Lower lobe of right lung (tissue), 2 donors: Measurements from ENCODE around the gene CD247. TPM values are rescaled to one million over a fixed set of nuclear protein-coding genes. Genes with fewer than 3 reads are reported as not detected.

ENCODE experiments used
- ATAC-seq, 2 donors: fragments of 200-7000 bp; cut with Tn5 transposase; one replicate each; pipeline ENCODE4 v1.9.1; 2020 to 2022; ENCODE audit warnings: mild to moderate bottlenecking in 2 of 2, moderate library complexity in 2 of 2
- DNase-seq: peaks from one replicate; pipeline ENCODE4 v3.0.0-alpha.2; 2020
- H3K27ac ChIP-seq: fragments of 200-600 bp; one replicate; pipeline ENCODE4 v1.8.0; 2022
- H3K27me3 ChIP-seq: fragments of 200-600 bp; one replicate; pipeline ENCODE4 v1.8.0; 2022; ENCODE audit warnings: low read depth
- H3K36me3 ChIP-seq: fragments of 200-600 bp; one replicate; pipeline ENCODE4 v1.8.0; 2022; ENCODE audit warnings: mild to moderate bottlenecking
- H3K4me1 ChIP-seq: fragments of 200-600 bp; one replicate; pipeline ENCODE4 v1.8.0; 2022
- H3K4me3 ChIP-seq: fragments of 200-600 bp; one replicate; pipeline ENCODE4 v1.8.0; 2022; ENCODE audit warnings: mild to moderate bottlenecking
- H3K9me3 ChIP-seq: fragments of 200-600 bp; one replicate; pipeline ENCODE4 v1.8.0; 2022
- CTCF ChIP-seq: fragments of 200-600 bp; IDR thresholded peaks from one replicate; pipeline ENCODE4 v1.8.0; 2022; ENCODE audit warnings: antibody characterized with exemption, mild to moderate bottlenecking
- intact Hi-C: fragments of 100-400 bp; cut with DNase I; formaldehyde crosslinking; loops from one replicate; pipeline ENCODE4 v1.11.0; 2022
- total RNA-seq: library from RNA; stranded (reverse); fragmentation: NEBNext Ultra II Directional; extraction: Animal tissue kit (Norgen Biotek cat#: 25700); gene quantifications from one replicate; pipeline ENCODE4 v1.2.1, GENCODE V29; 2021
- donor health status: DM: no; HTN: yes; CAD: no; lungs with severe emphysema.

CD247 gene
- total RNA-seq, 1 donor from 2014 or later: 8.7 TPM

DNA sequence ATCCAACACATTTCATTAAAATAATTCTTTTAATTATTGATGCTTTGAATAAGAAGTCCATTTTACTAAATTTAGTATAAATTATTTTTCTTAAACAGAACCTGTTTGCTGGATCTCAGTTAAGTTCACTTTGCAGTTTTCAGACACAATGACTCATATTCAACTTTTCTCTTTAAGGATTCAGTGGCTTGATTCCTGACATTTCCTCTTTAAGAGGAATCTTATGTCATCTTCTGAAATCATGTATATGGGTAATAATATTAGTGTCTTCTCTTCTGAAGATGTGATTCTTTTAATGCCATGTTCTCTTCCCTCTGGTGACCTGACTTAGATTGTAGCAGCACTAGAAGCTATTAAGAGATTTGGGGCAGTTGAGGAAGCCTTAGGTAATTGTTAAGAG lies 22.7 kb upstream of the CD247 start:
- intact Hi-C loops: no loop called here
- Histone ChIP-seq H3K4me1 (peaks cover 30% of the 10 kb centered on the region), H3K36me3 (peaks cover 34% of the 10 kb centered on the region), H3K27me3 (no peaks in the 10 kb centered on the region), H3K27ac (no peak overlapping the region), H3K4me3 (no peak overlapping the region), H3K9me3 (no peaks in the 10 kb centered on the region)
- TF ChIP-seq CTCF: no peak
- ATAC-seq (no peak), DNase-seq (no peak)

DNA sequence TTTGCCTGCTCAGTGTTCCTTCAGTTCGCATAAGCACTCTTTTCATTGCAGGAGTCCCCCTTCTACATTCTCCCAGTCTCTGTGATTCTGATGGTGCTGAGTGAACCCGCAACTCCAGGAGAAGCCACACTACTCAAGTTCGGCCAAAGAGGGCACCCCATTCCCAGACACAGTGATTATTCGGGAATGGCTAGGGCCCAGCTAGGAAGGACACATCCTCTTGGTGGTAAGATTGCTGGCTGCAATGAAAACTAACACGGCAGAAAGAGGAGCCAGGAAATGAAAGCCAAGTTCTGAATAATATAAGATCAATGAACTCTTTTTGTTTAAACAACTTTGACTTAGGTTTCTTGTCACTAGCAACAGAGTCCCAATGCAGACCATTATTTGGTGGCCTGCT lies 20.3 kb upstream of the CD247 start:
- ATAC-seq: no peak
- peaks cover 24% of the 10 kb centered on the region for H3K4me1 ChIP-seq
- peaks cover 10% of the 10 kb centered on the region for H3K36me3 ChIP-seq
- intact Hi-C loops: no loop called here
- no peaks in the 10 kb centered on the region for H3K27me3 ChIP-seq
- no peak for TF ChIP-seq CTCF
- DNase-seq: no peak
- no peaks in the 10 kb centered on the region for H3K9me3 ChIP-seq
- H3K27ac ChIP-seq: no peak overlapping the region
- H3K4me3 ChIP-seq: no peak overlapping the region

- ATAC-seq: peak; percentile 87
- TF ChIP-seq CTCF: peak; percentile 92
- Histone ChIP-seq H3K27me3 (no peaks in the 10 kb centered on the region), H3K27ac (no peak overlapping the region), H3K9me3 (no peaks in the 10 kb centered on the region), H3K4me3 (no peak overlapping the region), H3K36me3 (no peaks in the 10 kb centered on the region), H3K4me1 (peaks cover 5% of the 10 kb centered on the region)
- intact Hi-C loops: no loop called here
- DNase-seq: peak; percentile 66
These were observed 15.5 kb upstream of the CD247 start for GRCh38 chr1:167533851-167534300.

- intact Hi-C loops: no loop called here
- Histone ChIP-seq H3K27ac (no peak overlapping the region), H3K36me3 (no peaks in the 10 kb centered on the region), H3K9me3 (no peaks in the 10 kb centered on the region), H3K4me3 (no peak overlapping the region), H3K4me1 (peaks cover 5% of the 10 kb centered on the region), H3K27me3 (no peaks in the 10 kb centered on the region)
- ATAC-seq (peak in 1 of 2 donors; percentile 20), DNase-seq (no peak)
- TF ChIP-seq CTCF: no peak
These were observed 14.9 kb upstream of the CD247 start for GRCh38 chr1:167532964-167533824.

DNA sequence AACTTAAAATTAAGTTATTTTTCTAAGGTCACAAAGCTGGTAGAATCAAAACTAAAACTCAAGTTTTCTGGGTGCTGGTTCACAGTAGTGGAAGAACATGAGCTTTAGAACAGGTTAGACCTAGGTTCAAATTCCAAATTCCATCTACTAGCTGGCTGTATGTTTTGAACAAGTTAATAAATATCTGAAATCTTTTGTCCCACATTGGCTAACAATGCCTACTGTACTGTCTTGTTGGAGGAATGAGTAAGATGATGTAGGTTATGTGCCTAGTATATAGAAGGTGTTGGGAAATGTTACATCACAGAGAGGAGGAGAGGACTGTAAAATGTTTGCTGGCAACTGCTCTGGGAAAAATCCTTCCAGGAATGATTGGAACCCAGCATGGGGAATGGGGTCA lies 14.0 kb upstream of the CD247 start:
- Histone ChIP-seq H3K27me3 (no peaks in the 10 kb centered on the region), H3K4me3 (no peak overlapping the region), H3K27ac (no peak overlapping the region), H3K36me3 (no peaks in the 10 kb centered on the region), H3K9me3 (no peaks in the 10 kb centered on the region), H3K4me1 (peaks cover 5% of the 10 kb centered on the region)
- DNase-seq (no peak), ATAC-seq (no peak)
- no peak for TF ChIP-seq CTCF
- intact Hi-C loops: no loop called here
